GM12891 (cell line): ENCODE measurements around the gene RTBDN. TPM values are rescaled to one million over a fixed set of nuclear protein-coding genes. Genes with fewer than 3 reads are reported as not detected.

Source experiments
- DNase-seq: peaks from one replicate; pipeline ENCODE4 v3.0.0; 2011; ENCODE audit warnings: low spot score; ENCODE audit not compliant: insufficient read length
- FAIRE-seq: peaks from 2 replicates; lab custom pipeline; 2011; peaks lifted over from hg19 to GRCh38; lab: Jason Lieb, UNC
- PAX5 ChIP-seq: IDR thresholded peaks from 2 replicates; pipeline ENCODE4 v1.6.1; 2011; ENCODE audit warnings: low read length, moderate library complexity, mild to moderate bottlenecking; ENCODE audit not compliant: insufficient read depth, severe bottlenecking
- POLR2A ChIP-seq: IDR thresholded peaks from 2 replicates; pipeline ENCODE4 v1.6.1; 2011; ENCODE audit warnings: low read depth, low read length, control low read depth
- POLR2AphosphoS5 ChIP-seq: IDR thresholded peaks from 2 replicates; pipeline ENCODE4 v1.6.1; 2011; ENCODE audit warnings: low read depth, low read length, control low read depth
- POU2F2 ChIP-seq: IDR thresholded peaks from 2 replicates; pipeline ENCODE4 v1.6.1; 2011; ENCODE audit warnings: low read depth, mild to moderate bottlenecking, control low read depth, low read length, moderate library complexity
- SPI1 ChIP-seq: IDR thresholded peaks from 2 replicates; pipeline ENCODE4 v1.6.1; 2011; ENCODE audit warnings: low read depth, low read length, control low read depth
- TAF1 ChIP-seq: IDR thresholded peaks from 2 replicates; pipeline ENCODE4 v1.6.1; 2011; ENCODE audit warnings: low read depth, low read length, control low read depth
- polyA plus RNA-seq: library from polyadenylated mRNA; unstranded; fragments of >200 nt; gene quantifications from one replicate; pipeline ENCODE4 v1.2.1, GENCODE V29; 2012; ENCODE audit warnings: low read depth, missing spikeins, inconsistent platforms; ENCODE audit not compliant: missing spikeins

RTBDN gene
- polyA plus RNA-seq = not detected

DNA sequence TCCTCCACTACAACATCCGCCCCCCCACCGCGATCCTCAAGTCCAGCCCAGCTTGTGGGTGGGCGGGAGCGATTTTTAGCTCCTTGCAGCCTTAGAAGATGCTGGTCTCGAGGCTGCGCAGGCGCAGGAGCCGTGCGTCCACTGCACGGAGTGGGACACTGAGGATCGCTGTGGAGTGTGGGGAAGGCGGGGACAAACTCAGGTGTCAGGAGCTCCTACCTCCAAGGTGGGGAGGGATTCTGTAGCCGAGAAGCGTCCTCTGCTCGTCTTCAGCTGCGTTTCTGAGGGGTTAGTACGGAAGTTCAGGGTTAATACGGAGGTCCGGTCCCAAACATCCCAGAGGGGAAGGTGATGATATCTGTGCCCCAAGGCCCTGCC, at the start of gene RTBDN:
TSS of gene RTBDN (minus strand) at position 14 of the 378 bp plus-strand sequence. CDS start 4,600 bp downstream, outside the sequence.
- no peak for DNase-seq
- no peak for FAIRE-seq
- TF ChIP-seq TAF1 = no peak
- no peak for TF ChIP-seq POLR2AphosphoS5

- FAIRE-seq (no peak), DNase-seq (no peak)
- TF ChIP-seq POLR2AphosphoS5 = no peak
- no peak for TF ChIP-seq POU2F2
- TF ChIP-seq PAX5 = no peak
- no peak for TF ChIP-seq TAF1
- TF ChIP-seq SPI1 = no peak
- no peak for TF ChIP-seq POLR2A
Measured at GRCh38 chr19:12882589-12882988, 48.2 kb upstream of the RTBDN start.

DNA sequence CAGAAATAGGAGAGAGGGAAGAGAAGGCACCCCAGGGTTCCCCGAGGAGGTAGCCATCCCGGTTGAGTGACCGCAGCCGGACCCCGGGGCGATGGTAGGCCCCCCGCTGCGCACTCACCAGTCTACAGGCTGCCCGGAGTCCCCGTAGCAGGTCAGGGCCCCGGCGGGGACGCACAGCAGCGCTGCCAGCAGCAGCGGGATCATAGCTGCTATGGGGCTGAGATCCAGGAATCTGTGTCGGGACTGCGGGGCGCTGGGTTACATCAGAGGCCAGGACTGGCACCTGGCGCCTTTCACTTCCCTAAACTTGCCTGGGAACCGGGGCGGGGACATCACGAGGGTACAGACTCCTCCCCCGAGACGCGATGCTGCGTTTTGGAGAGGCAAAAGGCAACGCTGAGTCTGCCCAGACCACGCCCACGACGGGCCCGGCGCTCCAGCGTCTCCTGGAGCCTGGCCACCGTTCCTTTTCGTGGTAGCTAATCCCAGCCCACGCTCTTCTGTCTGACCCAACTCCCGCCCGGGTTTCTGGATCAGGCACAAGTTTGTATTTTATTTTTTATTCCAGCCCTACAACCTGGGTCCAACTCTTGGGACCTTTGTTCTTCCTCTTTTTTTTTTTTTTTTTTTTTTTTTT, 46.9 kb upstream of the RTBDN start, which contains the start of gene DNASE2:
TSS of gene DNASE2 (minus strand) at position 278 of the 637 bp plus-strand sequence. CDS start at position 204, 74 bp downstream.
- DNase-seq = peak; percentile 97
- peak; percentile 92 for FAIRE-seq
- TF ChIP-seq TAF1 (peak; percentile 14; the same call in 1 of the 2 replicates), SPI1 (peak; percentile 98), PAX5 (no peak), POLR2A (peak; percentile 66; the same call in 1 of the 2 replicates), POLR2AphosphoS5 (peak; percentile 72), POU2F2 (peak; percentile 43; the same call in 1 of the 2 replicates)

- no peak for FAIRE-seq
- TF ChIP-seq PAX5 (no peak), POLR2A (no peak), POU2F2 (no peak)
- DNase-seq = no peak
Measured at GRCh38 chr19:12880551-12881171, 46.3 kb upstream of the RTBDN start.

DNA sequence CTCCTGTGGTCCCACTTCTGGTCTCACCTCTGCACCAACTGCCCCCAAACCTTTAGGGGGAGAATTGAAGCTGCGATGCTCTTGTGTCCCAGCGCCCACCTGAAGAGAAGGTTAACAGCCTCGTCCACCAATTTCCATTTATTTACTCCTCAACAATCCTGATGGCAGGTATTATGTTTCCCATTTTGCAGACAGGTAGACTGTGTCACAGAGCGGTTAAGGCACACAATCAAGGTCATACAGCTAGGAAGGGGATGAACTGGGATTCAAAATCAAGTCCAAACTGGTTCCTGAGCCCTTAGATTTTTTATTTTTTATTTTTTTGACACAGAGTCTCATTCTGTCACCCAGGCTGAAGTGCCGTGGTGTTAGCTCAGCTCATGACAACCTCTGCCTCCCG, 40.7 kb upstream of the RTBDN start:
- FAIRE-seq (no peak), DNase-seq (no peak)
- no peak for TF ChIP-seq SPI1
- no peak for TF ChIP-seq POU2F2
- TF ChIP-seq POLR2AphosphoS5 = no peak
- TF ChIP-seq PAX5 = no peak
- no peak for TF ChIP-seq TAF1
- no peak for TF ChIP-seq POLR2A

GRCh38 chr19:12873891-12874745, 39.7 kb upstream of the RTBDN start:
- FAIRE-seq = no peak
- DNase-seq = no peak
- TF ChIP-seq PAX5 = no peak
- TF ChIP-seq POLR2A = no peak
- TF ChIP-seq TAF1 = no peak

DNA sequence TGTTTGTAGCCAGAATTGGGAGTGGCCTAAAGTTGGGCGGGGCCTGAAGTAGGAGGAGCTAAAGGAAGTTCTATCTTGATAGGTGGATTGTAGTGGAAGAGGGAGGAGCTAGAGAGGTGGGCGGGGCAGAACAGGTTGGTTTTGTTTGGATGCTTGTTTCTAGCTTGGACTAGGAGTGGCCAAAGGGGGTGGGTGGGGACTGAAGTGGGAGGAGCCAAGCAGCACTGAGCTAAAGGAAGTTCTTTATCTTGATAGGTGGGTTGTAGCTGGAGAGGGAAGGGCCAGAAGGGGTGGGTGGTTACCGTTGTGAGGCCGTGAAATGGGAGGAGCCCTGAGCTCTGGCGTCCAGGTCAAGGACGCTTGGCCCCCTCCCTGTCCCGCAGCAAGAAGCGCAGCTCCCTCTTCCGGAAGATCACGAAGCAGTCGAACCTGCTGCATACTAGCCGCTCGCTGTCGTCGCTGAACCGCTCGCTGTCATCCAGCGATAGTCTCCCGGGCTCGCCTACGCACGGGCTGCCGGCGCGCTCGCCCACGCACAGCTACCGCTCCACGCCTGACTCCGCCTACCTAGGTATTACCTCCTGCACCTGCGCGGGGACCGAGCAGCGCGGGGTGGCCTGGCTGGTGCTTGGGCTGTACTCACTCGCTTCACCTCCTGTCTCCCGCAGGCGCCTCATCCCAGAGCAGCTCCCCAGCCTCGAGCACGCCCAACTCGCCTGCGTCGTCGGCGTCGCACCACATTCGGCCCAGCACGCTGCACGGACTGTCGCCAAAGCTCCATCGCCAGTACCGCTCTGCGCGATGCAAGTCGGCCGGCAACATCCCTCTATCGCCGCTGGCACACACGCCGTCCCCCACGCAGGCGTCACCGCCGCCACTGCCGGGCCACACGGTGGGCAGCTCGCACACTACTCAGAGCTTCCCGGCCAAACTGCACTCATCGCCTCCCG, 38.8 kb upstream of the RTBDN start:
- no peak for TF ChIP-seq POU2F2
- no peak for TF ChIP-seq TAF1
- no peak for TF ChIP-seq PAX5
- no peak for TF ChIP-seq POLR2A
- no peak for TF ChIP-seq SPI1
- no peak for TF ChIP-seq POLR2AphosphoS5
- peak; percentile 55 for DNase-seq
- no peak for FAIRE-seq

- FAIRE-seq = no peak
- TF ChIP-seq POLR2A (no peak), POU2F2 (no peak), POLR2AphosphoS5 (no peak)
- DNase-seq = no peak
Measured at GRCh38 chr19:12872255-12872654, 37.9 kb upstream of the RTBDN start.

DNA sequence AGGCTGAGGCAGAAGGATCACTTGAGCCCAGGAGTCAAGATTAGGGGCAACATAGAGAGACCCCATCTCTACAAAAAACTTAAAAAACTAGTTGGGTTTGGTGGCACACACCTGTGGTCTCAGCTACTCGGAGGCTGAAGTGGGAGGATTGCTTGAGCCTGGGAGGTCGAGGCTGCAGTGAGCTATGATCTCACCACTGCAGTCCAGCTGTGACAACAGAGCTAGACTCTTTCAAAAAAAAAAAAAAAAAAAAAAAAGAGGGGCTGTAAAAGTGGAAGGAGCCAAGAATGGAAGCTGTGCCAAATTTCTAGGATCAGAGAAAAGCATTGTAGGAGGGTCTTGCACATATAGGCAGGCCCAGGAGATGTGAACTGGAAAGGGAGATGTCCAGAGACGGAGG, 37.3 kb upstream of the RTBDN start:
- no peak for TF ChIP-seq TAF1
- TF ChIP-seq POU2F2 = no peak
- TF ChIP-seq POLR2A = no peak
- no peak for TF ChIP-seq POLR2AphosphoS5
- TF ChIP-seq PAX5 = no peak
- no peak for TF ChIP-seq SPI1
- no peak for FAIRE-seq
- no peak for DNase-seq
